HepG2 (cell line): ENCODE measurements around the gene TAT. TPM values are rescaled to one million over a fixed set of nuclear protein-coding genes. Genes with fewer than 3 reads are reported as not detected.

Source experiments
- HMG20B ChIP-seq: conservative IDR thresholded peaks from 2 replicates; pipeline ENCODE4 v1.6.1; 2016; ENCODE audit warnings: missing genetic modification reagents, missing compliant biosample characterization
- NFIC ChIP-seq: IDR thresholded peaks from 2 replicates; pipeline ENCODE4 v1.6.1; 2012; ENCODE audit warnings: mild to moderate bottlenecking, low read length, inconsistent platforms
- PAX8 ChIP-seq: sonication (generic); formaldehyde crosslinking; IDR thresholded peaks from 2 replicates; pipeline ENCODE4 v1.8.0; 2022; ENCODE audit warnings: mild to moderate bottlenecking, missing genetic modification reagents, borderline replicate concordance
- PPARG ChIP-seq: conservative IDR thresholded peaks from 2 replicates; pipeline ENCODE4 v1.6.1; 2016; ENCODE audit warnings: missing biosample characterization, missing genetic modification reagents
- RAD51 ChIP-seq: fragments of 450-650 bp; IDR thresholded peaks from 2 replicates; pipeline ENCODE4 v1.6.1; 2016; ENCODE audit warnings: borderline replicate concordance
- SATB2 ChIP-seq: sonication (generic); formaldehyde crosslinking; IDR thresholded peaks from 2 replicates; pipeline ENCODE4 v1.5.0; 2020; ENCODE audit warnings: missing genetic modification reagents
- ZKSCAN8 ChIP-seq: IDR thresholded peaks from 2 replicates; pipeline ENCODE4 v1.6.1; 2016; ENCODE audit warnings: borderline replicate concordance, missing genetic modification reagents, missing compliant biosample characterization
- ZNF20 ChIP-seq: sonication (generic); formaldehyde crosslinking; IDR thresholded peaks from 2 replicates; pipeline ENCODE4 v1.4.0; 2020; ENCODE audit warnings: mild to moderate bottlenecking, moderate library complexity, missing genetic modification reagents
- ZNF24 ChIP-seq: fragments of 450-650 bp; IDR thresholded peaks from 2 replicates; pipeline ENCODE4 v1.6.1; 2017; ENCODE audit warnings: antibody characterized with exemption, mild to moderate bottlenecking
- ZNF30 ChIP-seq: sonication (generic); formaldehyde crosslinking; IDR thresholded peaks from 2 replicates; pipeline ENCODE4 v1.5.0; 2020; ENCODE audit warnings: mild to moderate bottlenecking, missing genetic modification reagents
- ZNF746 ChIP-seq: sonication (generic); formaldehyde crosslinking; IDR thresholded peaks from 2 replicates; pipeline ENCODE4 v1.8.0; 2022; ENCODE audit warnings: mild to moderate bottlenecking, missing genetic modification reagents
- polyA plus RNA-seq, 8 experiments: library from polyadenylated mRNA; depleted of rRNA in 3 of 8; stranded (reverse) in 7 of 8; unstranded in 1 of 8; fragments of >200 nt; fragmentation: Illumina TruSeq in 4 of 8; extraction: Trizol in 4 of 8; gene quantifications; 2 replicates each; pipeline versions ENCODE4 v1.2.1 to v1.2.3, GENCODE V29; 2011 to 2016; ENCODE audit warnings: low read depth in 4 of 8, missing spikeins in 1 of 8, mixed read lengths in 1 of 8; ENCODE audit not compliant: insufficient read depth in 1 of 8
- total RNA-seq, 5 experiments: library from RNA; depleted of rRNA; stranded (reverse); fragments of >200 nt; fragmentation: Illumina TruSeq; extraction: Trizol; gene quantifications; 2 replicates each; pipeline ENCODE4 v1.2.3, GENCODE V29; 2016; ENCODE audit warnings: low read depth in 1 of 5
- TF ChIP-seq, protein P1 (sequence below): IDR thresholded peaks from 2 replicates; pipeline ENCODE4 v1.6.1; 2018; ENCODE audit warnings: missing genetic modification reagents
- TF ChIP-seq, protein P2 (sequence below): sonication (generic); formaldehyde crosslinking; IDR thresholded peaks from 2 replicates; pipeline ENCODE4 v1.4.0; 2020; ENCODE audit warnings: missing genetic modification reagents
- TF ChIP-seq, protein P3 (sequence below): sonication (generic); formaldehyde crosslinking; IDR thresholded peaks from 2 replicates; pipeline ENCODE4 v1.4.0; 2020; ENCODE audit warnings: mild to moderate bottlenecking, missing genetic modification reagents
- TF ChIP-seq, protein P4 (sequence below): sonication (generic); formaldehyde crosslinking; IDR thresholded peaks from 2 replicates; pipeline ENCODE4 v1.9.0; 2021; ENCODE audit warnings: mild to moderate bottlenecking, missing genetic modification reagents
- TF ChIP-seq, protein P5 (sequence below): sonication (generic); formaldehyde crosslinking; IDR thresholded peaks from 2 replicates; pipeline ENCODE4 v1.8.1; 2022; ENCODE audit warnings: low read depth, mild to moderate bottlenecking, missing genetic modification reagents

TAT gene
- total and polyA plus RNA-seq, 2 of the 13 experiments (the other 11 are each of a cell fraction or from before 2014, with no cell fraction given) = 1.6 to 5.8 TPM

DNA sequence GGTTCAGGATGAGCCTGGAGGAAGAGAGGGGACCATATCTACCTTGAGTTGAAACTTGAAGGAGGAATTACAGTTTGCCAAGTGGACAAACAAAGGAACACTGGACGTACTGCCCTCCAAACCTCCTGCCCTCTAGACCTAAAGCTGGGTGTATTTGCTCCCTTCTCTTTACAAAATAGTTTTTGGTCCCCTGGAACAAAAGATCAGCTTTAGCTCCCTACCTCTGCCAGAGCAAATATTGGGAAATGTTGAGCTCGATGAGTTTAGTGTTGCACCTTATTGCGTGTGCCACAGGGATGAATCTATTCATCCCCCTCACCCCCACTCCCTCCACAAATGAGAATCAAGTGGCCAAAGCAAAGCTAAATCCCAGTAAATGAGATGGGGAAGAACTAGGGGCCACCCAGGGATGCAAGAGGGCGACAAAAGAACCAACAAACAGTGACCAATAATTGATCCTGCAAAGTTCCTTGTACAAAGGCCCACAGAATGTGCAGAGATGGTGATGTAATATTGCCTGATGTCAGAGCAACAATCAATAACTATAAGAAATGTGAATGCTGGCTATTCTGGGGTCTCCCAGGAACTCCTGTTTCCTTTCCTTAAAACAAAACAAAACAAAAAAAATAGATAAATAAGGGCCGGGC is 17.2 kb upstream of the TAT start (continued):
- TF ChIP-seq NFIC (peak; percentile 75; the same call in 1 of the 2 replicates), PAX8 (no peak), ZNF30 (CRISPR knock-in tag) (no peak), HMG20B (peak; percentile 72), RAD51 (no peak), ZNF746 (CRISPR knock-in tag) (peak; percentile 39; the same call in 1 of the 2 replicates), ZKSCAN8 (CRISPR knock-in tag) (peak; percentile 90; the same call in 1 of the 2 replicates), ZNF20 (CRISPR knock-in tag) (no peak), ZNF24 (no peak; the same call in 1 of the 2 replicates), PPARG (CRISPR knock-in tag) (peak; percentile 50), SATB2 (CRISPR knock-in tag) (no peak)
- TF ChIP-seq, protein P1, sequence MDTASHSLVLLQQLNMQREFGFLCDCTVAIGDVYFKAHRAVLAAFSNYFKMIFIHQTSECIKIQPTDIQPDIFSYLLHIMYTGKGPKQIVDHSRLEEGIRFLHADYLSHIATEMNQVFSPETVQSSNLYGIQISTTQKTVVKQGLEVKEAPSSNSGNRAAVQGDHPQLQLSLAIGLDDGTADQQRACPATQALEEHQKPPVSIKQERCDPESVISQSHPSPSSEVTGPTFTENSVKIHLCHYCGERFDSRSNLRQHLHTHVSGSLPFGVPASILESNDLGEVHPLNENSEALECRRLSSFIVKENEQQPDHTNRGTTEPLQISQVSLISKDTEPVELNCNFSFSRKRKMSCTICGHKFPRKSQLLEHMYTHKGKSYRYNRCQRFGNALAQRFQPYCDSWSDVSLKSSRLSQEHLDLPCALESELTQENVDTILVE (CRISPR knock-in tag) = peak; percentile 95
- TF ChIP-seq, protein P2, sequence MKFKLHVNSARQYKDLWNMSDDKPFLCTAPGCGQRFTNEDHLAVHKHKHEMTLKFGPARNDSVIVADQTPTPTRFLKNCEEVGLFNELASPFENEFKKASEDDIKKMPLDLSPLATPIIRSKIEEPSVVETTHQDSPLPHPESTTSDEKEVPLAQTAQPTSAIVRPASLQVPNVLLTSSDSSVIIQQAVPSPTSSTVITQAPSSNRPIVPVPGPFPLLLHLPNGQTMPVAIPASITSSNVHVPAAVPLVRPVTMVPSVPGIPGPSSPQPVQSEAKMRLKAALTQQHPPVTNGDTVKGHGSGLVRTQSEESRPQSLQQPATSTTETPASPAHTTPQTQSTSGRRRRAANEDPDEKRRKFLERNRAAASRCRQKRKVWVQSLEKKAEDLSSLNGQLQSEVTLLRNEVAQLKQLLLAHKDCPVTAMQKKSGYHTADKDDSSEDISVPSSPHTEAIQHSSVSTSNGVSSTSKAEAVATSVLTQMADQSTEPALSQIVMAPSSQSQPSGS (CRISPR knock-in tag) = peak; percentile 71
- TF ChIP-seq, protein P3, sequence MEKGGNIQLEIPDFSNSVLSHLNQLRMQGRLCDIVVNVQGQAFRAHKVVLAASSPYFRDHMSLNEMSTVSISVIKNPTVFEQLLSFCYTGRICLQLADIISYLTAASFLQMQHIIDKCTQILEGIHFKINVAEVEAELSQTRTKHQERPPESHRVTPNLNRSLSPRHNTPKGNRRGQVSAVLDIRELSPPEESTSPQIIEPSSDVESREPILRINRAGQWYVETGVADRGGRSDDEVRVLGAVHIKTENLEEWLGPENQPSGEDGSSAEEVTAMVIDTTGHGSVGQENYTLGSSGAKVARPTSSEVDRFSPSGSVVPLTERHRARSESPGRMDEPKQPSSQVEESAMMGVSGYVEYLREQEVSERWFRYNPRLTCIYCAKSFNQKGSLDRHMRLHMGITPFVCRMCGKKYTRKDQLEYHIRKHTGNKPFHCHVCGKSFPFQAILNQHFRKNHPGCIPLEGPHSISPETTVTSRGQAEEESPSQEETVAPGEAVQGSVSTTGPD = peak; percentile 91
- TF ChIP-seq, protein P4, sequence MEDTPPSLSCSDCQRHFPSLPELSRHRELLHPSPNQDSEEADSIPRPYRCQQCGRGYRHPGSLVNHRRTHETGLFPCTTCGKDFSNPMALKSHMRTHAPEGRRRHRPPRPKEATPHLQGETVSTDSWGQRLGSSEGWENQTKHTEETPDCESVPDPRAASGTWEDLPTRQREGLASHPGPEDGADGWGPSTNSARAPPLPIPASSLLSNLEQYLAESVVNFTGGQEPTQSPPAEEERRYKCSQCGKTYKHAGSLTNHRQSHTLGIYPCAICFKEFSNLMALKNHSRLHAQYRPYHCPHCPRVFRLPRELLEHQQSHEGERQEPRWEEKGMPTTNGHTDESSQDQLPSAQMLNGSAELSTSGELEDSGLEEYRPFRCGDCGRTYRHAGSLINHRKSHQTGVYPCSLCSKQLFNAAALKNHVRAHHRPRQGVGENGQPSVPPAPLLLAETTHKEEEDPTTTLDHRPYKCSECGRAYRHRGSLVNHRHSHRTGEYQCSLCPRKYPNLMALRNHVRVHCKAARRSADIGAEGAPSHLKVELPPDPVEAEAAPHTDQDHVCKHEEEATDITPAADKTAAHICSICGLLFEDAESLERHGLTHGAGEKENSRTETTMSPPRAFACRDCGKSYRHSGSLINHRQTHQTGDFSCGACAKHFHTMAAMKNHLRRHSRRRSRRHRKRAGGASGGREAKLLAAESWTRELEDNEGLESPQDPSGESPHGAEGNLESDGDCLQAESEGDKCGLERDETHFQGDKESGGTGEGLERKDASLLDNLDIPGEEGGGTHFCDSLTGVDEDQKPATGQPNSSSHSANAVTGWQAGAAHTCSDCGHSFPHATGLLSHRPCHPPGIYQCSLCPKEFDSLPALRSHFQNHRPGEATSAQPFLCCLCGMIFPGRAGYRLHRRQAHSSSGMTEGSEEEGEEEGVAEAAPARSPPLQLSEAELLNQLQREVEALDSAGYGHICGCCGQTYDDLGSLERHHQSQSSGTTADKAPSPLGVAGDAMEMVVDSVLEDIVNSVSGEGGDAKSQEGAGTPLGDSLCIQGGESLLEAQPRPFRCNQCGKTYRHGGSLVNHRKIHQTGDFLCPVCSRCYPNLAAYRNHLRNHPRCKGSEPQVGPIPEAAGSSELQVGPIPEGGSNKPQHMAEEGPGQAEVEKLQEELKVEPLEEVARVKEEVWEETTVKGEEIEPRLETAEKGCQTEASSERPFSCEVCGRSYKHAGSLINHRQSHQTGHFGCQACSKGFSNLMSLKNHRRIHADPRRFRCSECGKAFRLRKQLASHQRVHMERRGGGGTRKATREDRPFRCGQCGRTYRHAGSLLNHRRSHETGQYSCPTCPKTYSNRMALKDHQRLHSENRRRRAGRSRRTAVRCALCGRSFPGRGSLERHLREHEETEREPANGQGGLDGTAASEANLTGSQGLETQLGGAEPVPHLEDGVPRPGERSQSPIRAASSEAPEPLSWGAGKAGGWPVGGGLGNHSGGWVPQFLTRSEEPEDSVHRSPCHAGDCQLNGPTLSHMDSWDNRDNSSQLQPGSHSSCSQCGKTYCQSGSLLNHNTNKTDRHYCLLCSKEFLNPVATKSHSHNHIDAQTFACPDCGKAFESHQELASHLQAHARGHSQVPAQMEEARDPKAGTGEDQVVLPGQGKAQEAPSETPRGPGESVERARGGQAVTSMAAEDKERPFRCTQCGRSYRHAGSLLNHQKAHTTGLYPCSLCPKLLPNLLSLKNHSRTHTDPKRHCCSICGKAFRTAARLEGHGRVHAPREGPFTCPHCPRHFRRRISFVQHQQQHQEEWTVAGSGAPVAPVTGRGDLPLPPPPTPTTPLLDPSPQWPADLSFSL = no peak
- TF ChIP-seq, protein P5, sequence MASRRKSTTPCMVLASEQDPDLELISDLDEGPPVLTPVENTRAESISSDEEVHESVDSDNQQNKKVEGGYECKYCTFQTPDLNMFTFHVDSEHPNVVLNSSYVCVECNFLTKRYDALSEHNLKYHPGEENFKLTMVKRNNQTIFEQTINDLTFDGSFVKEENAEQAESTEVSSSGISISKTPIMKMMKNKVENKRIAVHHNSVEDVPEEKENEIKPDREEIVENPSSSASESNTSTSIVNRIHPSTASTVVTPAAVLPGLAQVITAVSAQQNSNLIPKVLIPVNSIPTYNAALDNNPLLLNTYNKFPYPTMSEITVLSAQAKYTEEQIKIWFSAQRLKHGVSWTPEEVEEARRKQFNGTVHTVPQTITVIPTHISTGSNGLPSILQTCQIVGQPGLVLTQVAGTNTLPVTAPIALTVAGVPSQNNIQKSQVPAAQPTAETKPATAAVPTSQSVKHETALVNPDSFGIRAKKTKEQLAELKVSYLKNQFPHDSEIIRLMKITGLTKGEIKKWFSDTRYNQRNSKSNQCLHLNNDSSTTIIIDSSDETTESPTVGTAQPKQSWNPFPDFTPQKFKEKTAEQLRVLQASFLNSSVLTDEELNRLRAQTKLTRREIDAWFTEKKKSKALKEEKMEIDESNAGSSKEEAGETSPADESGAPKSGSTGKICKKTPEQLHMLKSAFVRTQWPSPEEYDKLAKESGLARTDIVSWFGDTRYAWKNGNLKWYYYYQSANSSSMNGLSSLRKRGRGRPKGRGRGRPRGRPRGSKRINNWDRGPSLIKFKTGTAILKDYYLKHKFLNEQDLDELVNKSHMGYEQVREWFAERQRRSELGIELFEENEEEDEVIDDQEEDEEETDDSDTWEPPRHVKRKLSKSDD (CRISPR knock-in tag) = peak; percentile 78; the same call in 1 of the 2 replicates
